DND-41 (cell line): Measurements from ENCODE around the gene FHOD3.

ENCODE experiments used
- EZH2 ChIP-seq: IDR thresholded peaks from 3 replicates; pipeline ENCODE4 v1.6.1; 2012; ENCODE audit warnings: borderline replicate concordance, low read depth, mild to moderate bottlenecking, moderate library complexity, low read length, inconsistent platforms; ENCODE audit not compliant: severe bottlenecking
- TF ChIP-seq, protein P1 (sequence below): IDR thresholded peaks from 2 replicates; pipeline ENCODE4 v1.5.1; 2012; ENCODE audit warnings: borderline replicate concordance, low read length, moderate library complexity, mild to moderate bottlenecking; ENCODE audit not compliant: poor library complexity, severe bottlenecking; ENCODE audit errors: extremely low read depth

DNA sequence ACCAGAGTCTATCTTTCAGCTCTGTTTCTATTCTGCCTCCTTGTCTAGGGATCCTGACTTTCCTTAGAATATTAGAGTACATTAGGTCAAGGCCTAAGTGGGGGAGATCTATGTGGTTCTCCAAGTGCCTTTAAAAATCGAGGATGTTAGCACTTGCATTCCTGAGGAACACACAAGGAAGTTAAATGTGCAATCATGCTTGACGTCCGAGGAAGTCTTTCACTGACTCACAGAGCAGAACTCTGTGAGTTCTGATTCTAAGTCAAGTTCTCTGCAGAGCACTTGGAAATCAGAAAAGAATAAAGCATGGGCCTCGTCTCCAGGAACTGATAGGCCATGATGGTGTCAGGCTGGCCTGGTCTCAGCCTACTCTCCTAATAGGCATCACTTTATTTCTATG lies 17.2 kb downstream of the FHOD3 start:
- TF ChIP-seq, protein P1, sequence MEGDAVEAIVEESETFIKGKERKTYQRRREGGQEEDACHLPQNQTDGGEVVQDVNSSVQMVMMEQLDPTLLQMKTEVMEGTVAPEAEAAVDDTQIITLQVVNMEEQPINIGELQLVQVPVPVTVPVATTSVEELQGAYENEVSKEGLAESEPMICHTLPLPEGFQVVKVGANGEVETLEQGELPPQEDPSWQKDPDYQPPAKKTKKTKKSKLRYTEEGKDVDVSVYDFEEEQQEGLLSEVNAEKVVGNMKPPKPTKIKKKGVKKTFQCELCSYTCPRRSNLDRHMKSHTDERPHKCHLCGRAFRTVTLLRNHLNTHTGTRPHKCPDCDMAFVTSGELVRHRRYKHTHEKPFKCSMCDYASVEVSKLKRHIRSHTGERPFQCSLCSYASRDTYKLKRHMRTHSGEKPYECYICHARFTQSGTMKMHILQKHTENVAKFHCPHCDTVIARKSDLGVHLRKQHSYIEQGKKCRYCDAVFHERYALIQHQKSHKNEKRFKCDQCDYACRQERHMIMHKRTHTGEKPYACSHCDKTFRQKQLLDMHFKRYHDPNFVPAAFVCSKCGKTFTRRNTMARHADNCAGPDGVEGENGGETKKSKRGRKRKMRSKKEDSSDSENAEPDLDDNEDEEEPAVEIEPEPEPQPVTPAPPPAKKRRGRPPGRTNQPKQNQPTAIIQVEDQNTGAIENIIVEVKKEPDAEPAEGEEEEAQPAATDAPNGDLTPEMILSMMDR = no peak
- no peak for TF ChIP-seq EZH2
